OCI-LY1 (cell line): ENCODE data around the gene UBXN6.

Source experiments
- H2AFZ ChIP-seq: fragments of 200-600 bp; sonication (generic), shearing (Covaris generic); 2 replicates; pipeline ENCODE4 v1.6.0; 2014; ENCODE audit warnings: antibody characterized with exemption, mild to moderate bottlenecking, low read length
- H3F3A ChIP-seq: fragments of 200-600 bp; sonication (generic), shearing (Covaris generic); 2 replicates; pipeline ENCODE4 v1.6.0; 2014; ENCODE audit warnings: mild to moderate bottlenecking, antibody characterized with exemption, low read length, moderate library complexity; ENCODE audit not compliant: insufficient read depth
- H3K27ac ChIP-seq: fragments of 200-600 bp; sonication (generic); 2 replicates; pipeline ENCODE4 v1.5.1; 2014; ENCODE audit warnings: low read length, mixed run types, mild to moderate bottlenecking, low read depth; ENCODE audit not compliant: poor library complexity, severe bottlenecking
- H3K27me3 ChIP-seq: fragments of 200-600 bp; sonication (generic); 2 replicates; pipeline ENCODE4 v1.6.0; 2014; ENCODE audit warnings: antibody characterized with exemption, mild to moderate bottlenecking, low read length, moderate library complexity; ENCODE audit not compliant: insufficient read depth
- H3K36me3 ChIP-seq: fragments of 200-600 bp; sonication (generic); 2 replicates; pipeline ENCODE4 v1.6.1; 2014; ENCODE audit warnings: mild to moderate bottlenecking, antibody characterized with exemption, low read length, moderate library complexity, mixed read lengths; ENCODE audit not compliant: insufficient read depth
- H3K4me1 ChIP-seq: fragments of 200-600 bp; sonication (generic); 2 replicates; pipeline ENCODE4 v1.5.1; 2014; ENCODE audit warnings: mild to moderate bottlenecking, low read length, moderate library complexity; ENCODE audit not compliant: insufficient read depth, severe bottlenecking
- H3K4me2 ChIP-seq: fragments of 200-600 bp; sonication (generic), shearing (Covaris generic); 2 replicates; pipeline ENCODE4 v1.6.1; 2014; ENCODE audit warnings: low read length
- H3K4me3 ChIP-seq: fragments of 200-600 bp; sonication (generic); 2 replicates; pipeline ENCODE4 v1.5.1; 2014; ENCODE audit warnings: low read length, low read depth, mild to moderate bottlenecking, mixed read lengths; ENCODE audit not compliant: poor library complexity, severe bottlenecking
- H3K79me2 ChIP-seq: fragments of 200-600 bp; shearing (Covaris generic); 2 replicates; pipeline ENCODE4 v1.6.1; 2016; ENCODE audit warnings: mixed run types, low read length, mixed read lengths; ENCODE audit not compliant: insufficient read depth
- H3K9ac ChIP-seq: fragments of 200-600 bp; sonication (generic), shearing (Covaris generic); 2 replicates; pipeline ENCODE4 v1.6.1; 2014; ENCODE audit warnings: mild to moderate bottlenecking, low read length, mixed read lengths
- H3K9me2 ChIP-seq: fragments of 200-600 bp; sonication (generic), shearing (Covaris generic); 2 replicates; pipeline ENCODE4 v1.6.1; 2014; ENCODE audit warnings: low read depth, mild to moderate bottlenecking, low read length, mixed read lengths
- H3K9me3 ChIP-seq: fragments of 200-600 bp; shearing (Covaris generic); 2 replicates; pipeline ENCODE4 v1.6.1; 2014; ENCODE audit warnings: low read length, mixed read lengths
- H4K20me1 ChIP-seq: fragments of 200-600 bp; sonication (generic), shearing (Covaris generic); 2 replicates; pipeline ENCODE4 v1.6.0; 2016; ENCODE audit warnings: mild to moderate bottlenecking, low read length; ENCODE audit not compliant: insufficient read depth
- CTCF ChIP-seq: fragments of 200-600 bp; sonication (generic), shearing (Covaris generic); IDR thresholded peaks from 2 replicates; pipeline ENCODE4 v1.5.1; 2017; ENCODE audit warnings: mild to moderate bottlenecking, antibody characterized with exemption, low read length, moderate library complexity, mixed read lengths
- EZH2 ChIP-seq: fragments of 200-600 bp; sonication (generic), shearing (Covaris generic); IDR thresholded peaks from 2 replicates; pipeline ENCODE4 v1.8.0; 2017; ENCODE audit warnings: borderline replicate concordance, mixed run types, mild to moderate bottlenecking, antibody characterized with exemption, low read length, moderate library complexity, mixed read lengths

UBXN6 gene

DNA sequence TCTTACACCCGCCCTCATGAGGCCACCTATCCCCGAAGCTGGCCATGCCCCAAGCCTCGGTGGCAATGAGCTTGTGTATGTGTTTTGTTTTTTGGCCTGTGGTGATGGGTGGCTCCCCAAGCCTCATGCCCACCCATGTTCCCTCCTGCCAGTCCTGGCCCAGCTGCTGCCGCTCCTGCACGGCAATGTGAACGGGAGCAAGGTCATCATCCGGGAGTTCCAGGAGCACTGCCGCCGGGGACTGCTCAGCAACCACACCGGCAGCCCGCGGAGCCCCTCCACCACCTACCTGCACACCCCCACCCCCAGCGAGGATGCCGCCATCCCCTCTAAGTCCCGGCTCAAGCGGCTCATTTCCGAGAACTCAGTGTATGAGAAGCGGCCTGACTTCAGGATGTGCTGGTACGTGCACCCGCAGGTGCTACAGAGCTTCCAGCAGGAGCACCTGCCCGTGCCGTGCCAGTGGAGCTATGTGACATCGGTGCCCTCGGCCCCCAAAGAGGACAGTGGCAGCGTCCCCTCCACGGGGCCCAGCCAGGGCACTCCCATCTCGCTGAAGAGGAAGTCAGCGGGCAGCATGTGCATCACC, 24.6 kb downstream of the UBXN6 start:
- Histone ChIP-seq H3K27me3 (no peaks in the 10 kb centered on the region), H3K4me3 (no peak overlapping the region), H3F3A (no peaks in the 10 kb centered on the region), H3K9me3 (no peaks in the 10 kb centered on the region), H3K36me3 (peaks cover 93% of the 10 kb centered on the region), H3K79me2 (no peaks in the 10 kb centered on the region), H4K20me1 (no peaks in the 10 kb centered on the region), H3K9ac (no peak overlapping the region), H2AFZ (no peak overlapping the region), H3K9me2 (no peaks in the 10 kb centered on the region), H3K4me1 (peaks cover 9% of the 10 kb centered on the region), H3K4me2 (no peak overlapping the region), H3K27ac (no peak overlapping the region)
- TF ChIP-seq EZH2 (no peak), CTCF (no peak)

DNA sequence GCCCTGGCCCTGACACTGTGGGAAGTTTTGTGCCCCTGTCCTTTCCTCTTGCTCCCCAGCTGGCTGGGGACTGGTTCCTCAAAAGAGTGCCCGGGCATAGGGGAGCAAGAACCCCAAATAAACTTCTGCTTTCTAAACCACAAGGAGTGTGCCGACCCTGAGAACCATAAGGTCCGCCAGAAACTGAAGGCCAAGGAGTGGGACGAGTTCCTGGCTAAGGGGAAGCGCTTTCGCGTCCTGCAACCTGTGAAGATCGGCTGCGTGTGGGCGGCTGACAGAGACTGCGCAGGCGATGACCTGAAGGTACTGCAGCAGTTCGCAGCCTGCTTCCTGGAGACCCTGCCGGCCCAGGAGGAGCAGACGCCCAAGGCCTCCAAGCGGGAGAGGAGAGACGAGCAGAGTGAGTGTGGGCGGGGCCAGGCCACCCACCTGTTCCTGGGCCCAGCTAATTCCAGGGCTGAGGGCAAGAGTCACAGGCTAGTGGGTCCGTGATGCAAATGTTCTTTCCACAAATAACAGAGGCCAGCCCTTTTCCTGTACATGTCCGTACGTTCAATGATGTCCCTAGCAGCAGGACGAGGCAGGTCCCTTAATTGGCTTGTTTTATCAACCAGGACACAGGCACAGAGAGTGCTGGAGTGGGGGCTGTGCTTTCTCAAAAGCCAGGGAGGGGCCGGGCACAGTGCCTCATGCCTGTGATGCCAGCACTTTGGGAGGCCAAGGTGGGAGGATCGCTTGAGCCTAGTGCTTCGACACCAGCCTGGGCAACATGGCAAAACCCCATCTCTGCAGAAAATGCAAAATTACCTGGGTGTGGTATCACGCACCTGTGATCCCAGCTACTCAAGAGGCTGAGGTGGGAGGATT, 25.6 kb downstream of the UBXN6 start:
- H3K9me2 ChIP-seq, result no peaks in the 10 kb centered on the region
- no peak overlapping the region for H3K4me3 ChIP-seq
- peak overlapping the region; percentile 56 for H3K27ac ChIP-seq
- no peaks in the 10 kb centered on the region for H3K9me3 ChIP-seq
- H3K4me2 ChIP-seq, result no peak overlapping the region
- no peaks in the 10 kb centered on the region for H3K79me2 ChIP-seq
- H2AFZ ChIP-seq, result no peak overlapping the region
- TF ChIP-seq EZH2, result no peak
- H3F3A ChIP-seq, result no peaks in the 10 kb centered on the region
- no peaks in the 10 kb centered on the region for H4K20me1 ChIP-seq
- H3K36me3 ChIP-seq, result peaks cover 86% of the 10 kb centered on the region
- peaks cover 9% of the 10 kb centered on the region for H3K4me1 ChIP-seq
- H3K9ac ChIP-seq, result no peak overlapping the region; the same call in 1 of the 2 replicates
- H3K27me3 ChIP-seq, result no peaks in the 10 kb centered on the region

- H3K4me3 ChIP-seq, result no peak overlapping the region
- H3K9me3 ChIP-seq, result no peaks in the 10 kb centered on the region
- no peaks in the 10 kb centered on the region for H3K79me2 ChIP-seq
- H3K27me3 ChIP-seq, result no peaks in the 10 kb centered on the region
- H2AFZ ChIP-seq, result no peak overlapping the region
- H4K20me1 ChIP-seq, result no peaks in the 10 kb centered on the region
- no peaks in the 10 kb centered on the region for H3K9me2 ChIP-seq
- peaks cover 9% of the 10 kb centered on the region for H3K4me1 ChIP-seq
- peak overlapping the region; percentile 56 for H3K27ac ChIP-seq
- no peak overlapping the region for H3K4me2 ChIP-seq
- TF ChIP-seq EZH2 (no peak), CTCF (no peak)
- H3K9ac ChIP-seq, result no peak overlapping the region; the same call in 1 of the 2 replicates
- no peaks in the 10 kb centered on the region for H3F3A ChIP-seq
- peaks cover 79% of the 10 kb centered on the region for H3K36me3 ChIP-seq
Measured at GRCh38 chr19:4431296-4431695, 26.3 kb downstream of the UBXN6 start.
